Gastrocnemius medialis (tissue), 4 donors: Measurements from ENCODE around the gene CYFIP2. TPM values are rescaled to one million over a fixed set of nuclear protein-coding genes. Genes with fewer than 3 reads are reported as not detected.

Experiments used
- ATAC-seq, 2 donors: fragments of 150-250 bp; one replicate each; pipeline ENCODE4 v1.9.1; 2016
- DNase-seq, 2 donors: peaks; one replicate each; pipeline ENCODE4 v3.0.0-alpha.2; 2019
- H3K27ac ChIP-seq, 4 donors: fragments of 200-600 bp; sonication (generic); 1 replicate in 1 of 4; 2 replicates in 3 of 4; pipeline ENCODE4 v1.5.1; 2016 to 2018; ENCODE audit warnings: mild to moderate bottlenecking in 2 of 4, moderate library complexity in 1 of 4
- H3K27me3 ChIP-seq, 3 donors: fragments of 200-600 bp; sonication (generic) in 2 of 3; 1 replicate in 1 of 3; 2 replicates in 2 of 3; pipeline versions ENCODE4 v1.5.1 to v1.6.0; 2016 to 2019; ENCODE audit warnings: mild to moderate bottlenecking in 1 of 3, moderate library complexity in 1 of 3
- H3K36me3 ChIP-seq, 2 donors: fragments of 200-600 bp; sonication (generic) in 1 of 2; one replicate each; pipeline ENCODE4 v1.5.1; 2017 to 2018
- H3K4me1 ChIP-seq, 2 donors: fragments of 200-600 bp; sonication (generic) in 1 of 2; one replicate each; pipeline ENCODE4 v1.5.1; 2016 to 2017; ENCODE audit warnings: mild to moderate bottlenecking in 2 of 2
- H3K4me3 ChIP-seq, 4 donors: fragments of 200-600 bp; sonication (generic) in 3 of 4; 1 replicate in 1 of 4; 2 replicates in 3 of 4; pipeline ENCODE4 v1.5.1; 2016 to 2019; ENCODE audit warnings: mild to moderate bottlenecking in 2 of 4
- H3K9me3 ChIP-seq, 3 donors: fragments of 200-600 bp; sonication (generic) in 2 of 3; 1 replicate in 1 of 3; 2 replicates in 2 of 3; pipeline ENCODE4 v1.5.1; 2016 to 2019
- CTCF ChIP-seq, 5 experiments: fragments of 450-650 bp in 3 of 5; fragments of 200-600 bp in 2 of 5; sonication (generic) in 2 of 5; IDR thresholded peaks in 4 of 5; conservative IDR thresholded peaks in 1 of 5; 1 replicate in 4 of 5; 2 replicates in 1 of 5; pipeline ENCODE4 v1.5.1; 2016 to 2019; ENCODE audit warnings: antibody characterized with exemption in 5 of 5, mild to moderate bottlenecking in 3 of 5, moderate library complexity in 3 of 5
- POLR2A ChIP-seq, 2 donors: fragments of 450-650 bp; IDR thresholded peaks; one replicate each; pipeline ENCODE4 v1.6.1; 2017; ENCODE audit warnings: antibody characterized with exemption in 2 of 2, mild to moderate bottlenecking in 2 of 2, moderate library complexity in 2 of 2
- in situ Hi-C, 4 donors: fragments of 200-750 bp; cut with MboI; loops; one replicate each; pipeline versions ENCODE4 v1.15.0 to v1.8.0; 2017; ENCODE audit warnings: low sequenced_read_pairs in 4 of 4
- intact Hi-C: fragments of 100-400 bp; cut with DNase I; formaldehyde crosslinking; loops from one replicate; pipeline ENCODE4 v1.15.1; 2023; ENCODE audit warnings: low total_unique reads
- total RNA-seq, 4 donors: library from RNA; depleted of rRNA; stranded (reverse); fragments of >200 nt; gene quantifications; one replicate each; pipeline versions ENCODE4 v1.1.0 to v1.2.3, GENCODE V29; 2016

The CYFIP2 gene
- total RNA-seq, 4 donors from 2014 or later = 5.9 to 15.5 (median 10.7) TPM

GRCh38 chr5:157382996-157383800 lies 117.3 kb downstream of the CYFIP2 start:
- H3K36me3 ChIP-seq = no peaks in the 10 kb centered on the region
- H3K9me3 ChIP-seq = no peaks in the 10 kb centered on the region
- H3K4me1 ChIP-seq = peaks cover 18 to 25% of the 10 kb centered on the region in 2 donors
- in situ Hi-C loops = no loop called here
- no peak overlapping the region for H3K4me3 ChIP-seq
- intact Hi-C loops = no loop called here
- DNase-seq (no peak), ATAC-seq (no peak)
- no peaks in the 10 kb centered on the region for H3K27me3 ChIP-seq
- H3K27ac ChIP-seq = peak overlapping the region in 2 of 4 donors; percentile 42 to 51
- TF ChIP-seq CTCF (IDR thresholded peaks at IDR 0.05 in 4 of 5, conservative IDR thresholded peaks at IDR 0.05 in 1 of 5) (no peak), POLR2A (IDR thresholded peaks at IDR 0.05) (no peak)

GRCh38 chr5:157384971-157385709 lies 119.2 kb downstream of the CYFIP2 start:
- Histone ChIP-seq H3K27me3 (no peaks in the 10 kb centered on the region), H3K9me3 (no peaks in the 10 kb centered on the region), H3K4me3 (no peak overlapping the region), H3K27ac (peak overlapping the region; percentile 13 to 46 (median 16)), H3K4me1 (peaks cover 18 to 27% of the 10 kb centered on the region in 2 donors), H3K36me3 (no peaks in the 10 kb centered on the region)
- peak; percentile 48 to 72 for ATAC-seq
- peak in 1 of 2 donors; percentile 46 for DNase-seq
- TF ChIP-seq CTCF (IDR thresholded peaks at IDR 0.05 in 4 of 5, conservative IDR thresholded peaks at IDR 0.05 in 1 of 5) (no peak), POLR2A (IDR thresholded peaks at IDR 0.05) (no peak)
- in situ Hi-C loops = no loop called here
- intact Hi-C loops = no loop called here

- DNase-seq (no peak), ATAC-seq (no peak)
- H3K4me3 ChIP-seq = peak overlapping the region in 1 of 4 donors; percentile 1
- H3K27ac ChIP-seq = peak overlapping the region; percentile 29 to 71 (median 66)
- H3K4me1 ChIP-seq = peaks cover 18 to 27% of the 10 kb centered on the region in 2 donors
- no peaks in the 10 kb centered on the region for H3K36me3 ChIP-seq
- in situ Hi-C loops (no loop called here), intact Hi-C loops (no loop called here)
- H3K27me3 ChIP-seq = no peaks in the 10 kb centered on the region
- TF ChIP-seq CTCF (IDR thresholded peaks at IDR 0.05 in 4 of 5, conservative IDR thresholded peaks at IDR 0.05 in 1 of 5) (no peak), POLR2A (IDR thresholded peaks at IDR 0.05) (no peak)
- no peaks in the 10 kb centered on the region for H3K9me3 ChIP-seq
Observed at GRCh38 chr5:157387041-157387563, 121.2 kb downstream of the CYFIP2 start.

GRCh38 chr5:157387683-157388093 lies 121.8 kb downstream of the CYFIP2 start:
- H3K4me1 ChIP-seq = peaks cover 18 to 27% of the 10 kb centered on the region in 2 donors
- peak; percentile 45 to 63 for DNase-seq
- in situ Hi-C loops = no loop called here
- no peaks in the 10 kb centered on the region for H3K27me3 ChIP-seq
- TF ChIP-seq POLR2A (IDR thresholded peaks at IDR 0.05) (no peak), CTCF (IDR thresholded peaks at IDR 0.05 in 4 of 5, conservative IDR thresholded peaks at IDR 0.05 in 1 of 5) (no peak)
- no peak overlapping the region for H3K4me3 ChIP-seq
- intact Hi-C loops = no loop called here
- H3K36me3 ChIP-seq = no peaks in the 10 kb centered on the region
- peak overlapping the region; percentile 44 to 71 (median 66) for H3K27ac ChIP-seq
- ATAC-seq = peak; percentile 95 to 96
- H3K9me3 ChIP-seq = no peaks in the 10 kb centered on the region
